ENCODE measurements around the gene RBM38.

DNA sequence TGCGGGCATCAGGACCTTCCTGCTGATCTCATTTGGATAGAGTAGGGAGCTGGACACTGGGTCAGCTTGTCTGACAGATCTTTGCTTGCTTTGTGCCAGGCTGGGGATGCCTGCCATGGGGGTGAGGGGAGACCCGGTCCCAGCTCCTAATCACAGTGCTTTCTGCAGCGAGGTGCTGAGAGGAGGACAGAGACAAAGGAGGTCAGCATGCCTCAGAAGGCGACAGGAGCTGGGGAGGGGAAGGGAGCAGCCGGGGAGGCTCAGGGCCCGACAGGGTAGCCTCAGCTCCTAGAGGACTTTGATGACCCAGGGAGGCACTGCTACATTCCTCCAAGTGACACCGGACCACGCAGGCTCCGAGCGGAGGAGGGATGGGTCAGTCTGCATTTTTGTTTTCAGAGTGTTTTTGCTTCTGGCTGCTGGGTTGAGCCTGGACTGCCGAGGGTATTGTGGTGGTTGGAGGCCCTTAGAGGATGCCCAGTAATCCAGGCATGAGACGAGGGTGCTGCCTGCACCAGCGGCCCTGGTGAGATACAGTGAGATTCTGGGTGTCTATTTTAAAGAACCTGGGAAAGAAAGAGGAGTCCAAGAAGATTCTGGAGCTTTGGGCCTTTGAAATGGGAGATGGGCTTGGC lies 7.8 kb downstream of the RBM38 start:
- TF ChIP-seq, protein P1, sequence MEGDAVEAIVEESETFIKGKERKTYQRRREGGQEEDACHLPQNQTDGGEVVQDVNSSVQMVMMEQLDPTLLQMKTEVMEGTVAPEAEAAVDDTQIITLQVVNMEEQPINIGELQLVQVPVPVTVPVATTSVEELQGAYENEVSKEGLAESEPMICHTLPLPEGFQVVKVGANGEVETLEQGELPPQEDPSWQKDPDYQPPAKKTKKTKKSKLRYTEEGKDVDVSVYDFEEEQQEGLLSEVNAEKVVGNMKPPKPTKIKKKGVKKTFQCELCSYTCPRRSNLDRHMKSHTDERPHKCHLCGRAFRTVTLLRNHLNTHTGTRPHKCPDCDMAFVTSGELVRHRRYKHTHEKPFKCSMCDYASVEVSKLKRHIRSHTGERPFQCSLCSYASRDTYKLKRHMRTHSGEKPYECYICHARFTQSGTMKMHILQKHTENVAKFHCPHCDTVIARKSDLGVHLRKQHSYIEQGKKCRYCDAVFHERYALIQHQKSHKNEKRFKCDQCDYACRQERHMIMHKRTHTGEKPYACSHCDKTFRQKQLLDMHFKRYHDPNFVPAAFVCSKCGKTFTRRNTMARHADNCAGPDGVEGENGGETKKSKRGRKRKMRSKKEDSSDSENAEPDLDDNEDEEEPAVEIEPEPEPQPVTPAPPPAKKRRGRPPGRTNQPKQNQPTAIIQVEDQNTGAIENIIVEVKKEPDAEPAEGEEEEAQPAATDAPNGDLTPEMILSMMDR (IDR thresholded peaks at IDR 0.05) = no peak
- TF ChIP-seq EZH2 (IDR thresholded peaks at IDR 0.05) (no peak), EZH2phosphoT487 (IDR thresholded peaks at IDR 0.05) (no peak)

All from neural progenitor cell (in vitro differentiated cells).